Kidney (tissue), 2 donors: Measurements from ENCODE around the gene CLDN10. TPM values are rescaled to one million over a fixed set of nuclear protein-coding genes. Genes with fewer than 3 reads are reported as not detected.

Source experiments
- polyA plus RNA-seq: library from polyadenylated mRNA; stranded (reverse); fragments of 350-450 nt; fragmentation: Illumina TruSeq; extraction: RNeasy Lipid Tissue Mini Kit (QIAGEN cat#74804); gene quantifications from one replicate; pipeline ENCODE4 v1.2.3, GENCODE V29; 2014; ENCODE audit warnings: low read depth, low replicate concordance; ENCODE audit not compliant: insufficient read depth
- total RNA-seq: library from RNA; stranded (reverse); fragmentation: NEBNext Ultra II Directional; extraction: Animal tissue kit (Norgen Biotek cat#: 25700); gene quantifications from one replicate; pipeline ENCODE4 v1.2.1, GENCODE V29; 2021
- donor health status: DM: yes; HTN: yes; CAD: no.

The CLDN10 gene
- total and polyA plus RNA-seq, 2 donors from 2014 or later, result 144 to 174 TPM

Other genes with a start within 250 kb of the CLDN10 start
- 41.4 TPM for gene DZIP1, start 92.0 kb downstream of the CLDN10 start, total RNA-seq
- gene DZIP1, start 92.0 kb downstream of the CLDN10 start, polyA plus RNA-seq, result 26.7 TPM
- gene DNAJC3, start 124.4 kb downstream of the CLDN10 start, total RNA-seq, result 65.9 TPM
- gene DNAJC3, start 124.4 kb downstream of the CLDN10 start, polyA plus RNA-seq, result 20.1 TPM